Loucy (cell line): ENCODE data around the gene KCNK5.

Experiments
- H2AFZ ChIP-seq: fragments of 200-600 bp; sonication (generic); 2 replicates; pipeline ENCODE4 v1.6.0; 2016; ENCODE audit warnings: antibody characterized with exemption, mild to moderate bottlenecking, low read length, moderate library complexity
- H3F3A ChIP-seq: fragments of 200-600 bp; 2 replicates; pipeline ENCODE4 v1.6.0; 2016; ENCODE audit warnings: antibody characterized with exemption, low read depth, mild to moderate bottlenecking
- H3K27me3 ChIP-seq: fragments of 200-600 bp; sonication (generic); 2 replicates; pipeline ENCODE4 v1.6.1; 2014; ENCODE audit warnings: low read length, mild to moderate bottlenecking; ENCODE audit not compliant: insufficient read depth, poor library complexity, severe bottlenecking
- H3K36me3 ChIP-seq: fragments of 200-600 bp; sonication (generic); 2 replicates; pipeline ENCODE4 v1.6.1; 2016; ENCODE audit warnings: low read length; ENCODE audit not compliant: insufficient read depth
- H3K4me1 ChIP-seq: fragments of 200-600 bp; sonication (generic); 2 replicates; pipeline ENCODE4 v1.5.1; 2014; ENCODE audit warnings: low read length, mild to moderate bottlenecking; ENCODE audit not compliant: insufficient read depth, poor library complexity, severe bottlenecking
- H3K4me2 ChIP-seq: fragments of 200-600 bp; sonication (generic); 2 replicates; pipeline ENCODE4 v1.6.0; 2014; ENCODE audit warnings: antibody characterized with exemption, low read length, low read depth, mild to moderate bottlenecking; ENCODE audit not compliant: poor library complexity, severe bottlenecking
- H3K4me3 ChIP-seq: fragments of 200-600 bp; sonication (generic); 2 replicates; pipeline ENCODE4 v1.5.1; 2014; ENCODE audit warnings: low read length, mild to moderate bottlenecking, mixed read lengths; ENCODE audit not compliant: poor library complexity, severe bottlenecking
- H3K79me2 ChIP-seq: fragments of 200-600 bp; sonication (generic); 2 replicates; pipeline ENCODE4 v1.6.1; 2014; ENCODE audit warnings: low read length; ENCODE audit not compliant: insufficient read depth
- H3K9ac ChIP-seq: fragments of 200-600 bp; sonication (generic); 2 replicates; pipeline ENCODE4 v1.6.0; 2014; ENCODE audit warnings: mild to moderate bottlenecking, low read depth, low read length, moderate library complexity; ENCODE audit not compliant: poor library complexity, severe bottlenecking
- H3K9me2 ChIP-seq: fragments of 200-600 bp; sonication (generic); replicated peaks from 2 replicates; pipeline ENCODE4 v1.6.1; 2016; ENCODE audit warnings: low read depth, low read length, mixed read lengths
- H3K9me3 ChIP-seq: fragments of 200-600 bp; sonication (generic); 2 replicates; pipeline ENCODE4 v1.6.1; 2014; ENCODE audit warnings: mild to moderate bottlenecking, antibody characterized with exemption, low read length, low read depth; ENCODE audit not compliant: insufficient read depth
- H4K20me1 ChIP-seq: fragments of 200-600 bp; sonication (generic); 2 replicates; pipeline ENCODE4 v1.6.0; 2014; ENCODE audit warnings: antibody characterized with exemption, low read length, mild to moderate bottlenecking; ENCODE audit not compliant: insufficient read depth, poor library complexity, severe bottlenecking
- EZH2phosphoT487 ChIP-seq: fragments of 200-600 bp; IDR thresholded peaks from 2 replicates; pipeline ENCODE4 v1.6.1; 2018; ENCODE audit warnings: antibody characterized with exemption, mild to moderate bottlenecking, moderate library complexity, borderline replicate concordance
- TF ChIP-seq, protein P1 (sequence below): fragments of 200-600 bp; sonication (generic); conservative IDR thresholded peaks from 2 replicates; pipeline ENCODE4 v1.5.1; 2014; ENCODE audit warnings: mild to moderate bottlenecking, antibody characterized with exemption, low read length

The KCNK5 gene

DNA sequence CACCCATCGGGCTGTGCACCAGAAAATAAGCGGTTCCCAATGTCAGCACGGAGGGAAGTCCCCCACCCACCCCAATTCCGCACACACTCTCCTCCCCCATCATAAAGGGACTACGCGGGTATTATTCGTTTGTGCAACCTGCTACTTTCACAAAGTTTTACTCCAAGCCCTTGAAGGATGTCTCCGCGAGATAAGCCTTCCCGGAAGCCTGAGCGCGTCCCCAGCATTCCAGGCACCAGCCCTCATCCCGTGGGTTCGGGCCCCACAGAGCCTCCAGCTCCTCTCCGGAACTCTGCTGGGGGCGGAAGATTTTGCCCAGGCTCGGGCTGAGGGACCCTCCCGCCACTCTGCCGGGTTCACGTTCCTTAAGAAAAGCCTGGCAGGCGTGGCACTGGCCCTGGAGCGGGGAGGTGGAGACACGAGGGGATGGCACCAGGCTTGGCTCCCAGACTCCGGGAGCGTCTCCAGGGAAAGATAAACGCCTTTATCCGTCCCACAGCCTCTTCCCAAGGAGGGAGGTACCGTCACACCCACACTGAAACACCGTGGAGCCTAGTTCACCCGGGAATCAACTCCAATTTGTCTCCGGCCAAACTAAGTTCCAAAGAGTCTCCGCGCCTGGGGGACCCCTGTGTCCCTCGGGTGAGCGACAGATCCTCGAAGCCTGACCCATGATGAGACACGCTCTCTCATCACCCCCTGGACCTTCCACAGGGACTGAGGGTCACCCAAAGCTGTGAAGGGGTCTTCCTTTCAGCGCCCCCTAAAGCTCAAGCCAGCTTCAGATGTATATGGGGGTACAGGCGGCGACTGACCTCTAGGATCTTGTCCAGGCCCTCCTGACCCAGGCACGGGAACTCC, 934 bp downstream of the KCNK5 start:
- TF ChIP-seq, protein P1, sequence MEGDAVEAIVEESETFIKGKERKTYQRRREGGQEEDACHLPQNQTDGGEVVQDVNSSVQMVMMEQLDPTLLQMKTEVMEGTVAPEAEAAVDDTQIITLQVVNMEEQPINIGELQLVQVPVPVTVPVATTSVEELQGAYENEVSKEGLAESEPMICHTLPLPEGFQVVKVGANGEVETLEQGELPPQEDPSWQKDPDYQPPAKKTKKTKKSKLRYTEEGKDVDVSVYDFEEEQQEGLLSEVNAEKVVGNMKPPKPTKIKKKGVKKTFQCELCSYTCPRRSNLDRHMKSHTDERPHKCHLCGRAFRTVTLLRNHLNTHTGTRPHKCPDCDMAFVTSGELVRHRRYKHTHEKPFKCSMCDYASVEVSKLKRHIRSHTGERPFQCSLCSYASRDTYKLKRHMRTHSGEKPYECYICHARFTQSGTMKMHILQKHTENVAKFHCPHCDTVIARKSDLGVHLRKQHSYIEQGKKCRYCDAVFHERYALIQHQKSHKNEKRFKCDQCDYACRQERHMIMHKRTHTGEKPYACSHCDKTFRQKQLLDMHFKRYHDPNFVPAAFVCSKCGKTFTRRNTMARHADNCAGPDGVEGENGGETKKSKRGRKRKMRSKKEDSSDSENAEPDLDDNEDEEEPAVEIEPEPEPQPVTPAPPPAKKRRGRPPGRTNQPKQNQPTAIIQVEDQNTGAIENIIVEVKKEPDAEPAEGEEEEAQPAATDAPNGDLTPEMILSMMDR = no peak
- no peak for TF ChIP-seq EZH2phosphoT487
- H4K20me1 ChIP-seq = no peaks in the 10 kb centered on the region
- no peaks in the 10 kb centered on the region for H3K27me3 ChIP-seq
- peak overlapping the region; percentile 77 for H2AFZ ChIP-seq
- peak overlapping the region; percentile 68 for H3K9ac ChIP-seq
- H3K36me3 ChIP-seq = no peaks in the 10 kb centered on the region
- H3F3A ChIP-seq = no peaks in the 10 kb centered on the region
- H3K79me2 ChIP-seq = peaks cover 39% of the 10 kb centered on the region
- H3K4me1 ChIP-seq = peaks cover 57% of the 10 kb centered on the region
- peak overlapping the region; percentile 64 for H3K4me2 ChIP-seq
- no peaks in the 10 kb centered on the region for H3K9me2 ChIP-seq
- H3K4me3 ChIP-seq = peak overlapping the region; percentile 75
- H3K9me3 ChIP-seq = no peaks in the 10 kb centered on the region

DNA sequence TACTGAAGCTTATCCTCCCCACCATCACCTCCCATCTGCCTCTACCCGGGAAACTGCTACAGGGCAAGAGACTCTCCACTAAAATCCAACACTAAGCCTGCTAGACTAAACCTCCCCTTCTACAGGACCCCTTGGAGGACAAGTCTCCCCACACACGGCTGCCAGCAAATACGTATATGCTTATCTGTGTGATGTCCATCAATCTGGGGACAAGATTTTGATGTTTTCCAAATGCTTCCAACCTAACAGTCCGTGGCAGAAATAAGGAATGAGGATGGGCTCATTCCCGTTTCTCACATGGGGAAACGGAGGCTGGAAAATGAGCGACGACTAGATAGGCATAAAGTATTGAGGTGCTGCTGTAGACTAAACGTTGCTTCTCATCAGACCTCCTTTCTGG, 1.8 kb downstream of the KCNK5 start:
- H3K4me1 ChIP-seq = peaks cover 62% of the 10 kb centered on the region
- no peaks in the 10 kb centered on the region for H3F3A ChIP-seq
- H3K9me2 ChIP-seq = no peaks in the 10 kb centered on the region
- peaks cover 46% of the 10 kb centered on the region for H3K79me2 ChIP-seq
- H3K9me3 ChIP-seq = no peaks in the 10 kb centered on the region
- no peaks in the 10 kb centered on the region for H3K36me3 ChIP-seq
- H3K9ac ChIP-seq = peak overlapping the region; percentile 68
- H3K4me3 ChIP-seq = peak overlapping the region; percentile 75
- TF ChIP-seq EZH2phosphoT487 = no peak
- TF ChIP-seq, protein P1 = no peak
- no peak overlapping the region for H2AFZ ChIP-seq
- H3K27me3 ChIP-seq = no peaks in the 10 kb centered on the region
- H4K20me1 ChIP-seq = no peaks in the 10 kb centered on the region
- peak overlapping the region; percentile 64 for H3K4me2 ChIP-seq

DNA sequence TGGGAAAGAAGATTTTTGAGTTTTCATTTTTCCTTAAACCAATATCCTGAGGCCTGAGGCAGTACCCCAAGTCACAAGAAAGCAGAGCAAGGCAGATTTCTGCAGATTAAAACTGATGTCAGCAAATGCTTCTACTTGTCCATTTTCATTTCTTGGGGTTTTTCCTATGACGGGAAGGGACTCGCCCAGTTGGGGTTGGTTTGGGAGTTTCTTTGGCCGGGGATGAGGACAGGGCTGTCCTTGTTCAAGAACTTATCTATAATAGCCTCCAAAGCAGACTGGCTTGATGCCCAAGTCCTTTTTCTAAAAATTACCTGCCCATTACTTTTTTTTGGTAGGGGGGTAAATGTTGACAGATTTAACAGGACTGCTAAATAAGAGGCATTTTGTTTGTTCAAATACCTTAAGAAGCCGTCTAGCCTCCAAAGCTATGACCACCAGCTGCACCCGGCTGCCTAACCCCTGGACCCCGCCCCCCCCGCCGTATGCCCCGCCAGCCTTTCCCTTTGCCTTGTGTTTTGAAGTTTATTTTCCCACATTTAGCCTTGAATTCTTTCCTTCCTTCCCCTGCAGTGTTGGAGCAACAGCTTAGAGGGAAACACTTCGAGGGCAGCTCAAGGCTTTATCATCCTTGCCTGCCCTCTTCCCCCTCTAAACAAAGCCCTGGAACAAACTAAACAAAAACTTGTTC, 2.5 kb downstream of the KCNK5 start:
- Histone ChIP-seq H3K79me2 (peaks cover 50% of the 10 kb centered on the region), H3K9ac (peak overlapping the region; percentile 68), H3F3A (no peaks in the 10 kb centered on the region), H3K4me2 (peak overlapping the region; percentile 64), H3K9me2 (no peaks in the 10 kb centered on the region), H3K27me3 (no peaks in the 10 kb centered on the region), H3K4me1 (peaks cover 66% of the 10 kb centered on the region), H3K36me3 (no peaks in the 10 kb centered on the region), H4K20me1 (no peaks in the 10 kb centered on the region), H3K4me3 (peak overlapping the region; percentile 75), H2AFZ (peak overlapping the region; percentile 20; the same call in 1 of the 2 replicates), H3K9me3 (no peaks in the 10 kb centered on the region)
- no peak for TF ChIP-seq EZH2phosphoT487
- TF ChIP-seq, protein P1 = no peak
